Vagina (tissue), 2 donors: ENCODE results near the gene SH2D3A.

Experiments
- POLR2AphosphoS5 ChIP-seq, 2 donors: sonication (generic); formaldehyde crosslinking; IDR thresholded peaks; one replicate each; pipeline ENCODE4 v1.9.0; 2017; ENCODE audit warnings: antibody characterized with exemption in 2 of 2, mild to moderate bottlenecking in 2 of 2, low read depth in 1 of 2; ENCODE audit not compliant: insufficient read depth in 1 of 2
- TF ChIP-seq, protein P1 (sequence below), 3 experiments: fragments of 450-650 bp in 2 of 3; fragments of 200-600 bp in 1 of 3; sonication (generic) in 1 of 3; IDR thresholded peaks; one replicate each; pipeline ENCODE4 v1.5.1; 2017 to 2019; ENCODE audit warnings: antibody characterized with exemption in 3 of 3, mild to moderate bottlenecking in 2 of 3, moderate library complexity in 2 of 3

DNA sequence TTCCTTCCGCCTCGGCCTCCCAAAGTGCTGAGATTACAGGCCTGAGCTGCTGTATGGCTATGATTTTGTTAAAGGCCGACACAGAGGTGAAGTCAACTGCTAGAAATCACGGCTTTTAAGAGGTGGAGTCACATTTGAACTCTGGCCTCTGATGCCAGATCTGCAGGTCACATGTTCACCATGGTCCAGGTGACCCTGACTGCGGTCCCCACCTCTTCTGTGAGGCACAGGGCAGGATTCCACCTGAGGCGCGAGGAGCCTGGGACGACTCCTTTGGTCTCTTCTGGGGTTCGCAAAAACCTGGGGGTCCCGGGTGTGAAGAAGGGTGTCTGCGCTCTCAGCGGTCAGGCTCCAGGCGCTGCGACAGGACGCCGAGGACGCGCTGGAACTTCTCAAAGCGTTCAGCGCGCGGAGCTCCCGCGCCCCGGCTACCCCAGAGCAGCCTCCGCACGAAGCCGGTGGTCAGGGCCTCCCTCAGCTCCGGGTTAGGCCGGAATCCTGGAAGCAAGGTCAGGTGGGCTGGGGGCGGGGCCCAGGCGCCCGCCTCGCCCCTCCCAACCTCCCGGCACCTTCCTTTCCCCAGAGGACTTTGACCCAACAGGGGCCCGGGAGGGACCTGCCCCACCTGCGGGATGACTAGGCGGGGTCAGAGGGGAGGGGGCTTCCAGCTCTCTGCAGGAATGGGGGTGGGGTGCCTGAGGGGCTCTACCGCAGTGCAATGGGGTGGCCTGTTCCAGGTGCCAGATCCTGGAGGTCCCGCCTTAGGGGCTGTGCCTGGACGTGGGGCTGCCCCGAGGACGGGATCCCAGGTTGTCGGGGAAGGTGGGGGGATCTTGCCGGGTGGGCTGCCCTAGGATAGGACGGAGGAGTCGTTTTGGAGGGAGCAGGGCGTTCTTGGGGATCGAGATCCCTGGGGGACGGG lies 14.7 kb downstream of the SH2D3A start:
- no peak for TF ChIP-seq POLR2AphosphoS5 (IDR thresholded peaks at IDR 0.05; ENCODE audit: insufficient read depth in 1 of 2, low read depth in 1 of 2)
- TF ChIP-seq, protein P1, sequence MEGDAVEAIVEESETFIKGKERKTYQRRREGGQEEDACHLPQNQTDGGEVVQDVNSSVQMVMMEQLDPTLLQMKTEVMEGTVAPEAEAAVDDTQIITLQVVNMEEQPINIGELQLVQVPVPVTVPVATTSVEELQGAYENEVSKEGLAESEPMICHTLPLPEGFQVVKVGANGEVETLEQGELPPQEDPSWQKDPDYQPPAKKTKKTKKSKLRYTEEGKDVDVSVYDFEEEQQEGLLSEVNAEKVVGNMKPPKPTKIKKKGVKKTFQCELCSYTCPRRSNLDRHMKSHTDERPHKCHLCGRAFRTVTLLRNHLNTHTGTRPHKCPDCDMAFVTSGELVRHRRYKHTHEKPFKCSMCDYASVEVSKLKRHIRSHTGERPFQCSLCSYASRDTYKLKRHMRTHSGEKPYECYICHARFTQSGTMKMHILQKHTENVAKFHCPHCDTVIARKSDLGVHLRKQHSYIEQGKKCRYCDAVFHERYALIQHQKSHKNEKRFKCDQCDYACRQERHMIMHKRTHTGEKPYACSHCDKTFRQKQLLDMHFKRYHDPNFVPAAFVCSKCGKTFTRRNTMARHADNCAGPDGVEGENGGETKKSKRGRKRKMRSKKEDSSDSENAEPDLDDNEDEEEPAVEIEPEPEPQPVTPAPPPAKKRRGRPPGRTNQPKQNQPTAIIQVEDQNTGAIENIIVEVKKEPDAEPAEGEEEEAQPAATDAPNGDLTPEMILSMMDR (IDR thresholded peaks at IDR 0.05), result no peak
